Effector memory CD4-positive, alpha-beta T cell (primary cell): Measurements from ENCODE around the gene PCDH9.

ENCODE experiments used
- DNase-seq, 3 donors: peaks; one replicate each; pipeline ENCODE4 v3.0.0-alpha.2; 2020
- H3K27ac ChIP-seq: 2 replicates; pipeline ENCODE4 v1.7.0; 2013; ENCODE audit warnings: mild to moderate bottlenecking, low read length, moderate library complexity; ENCODE audit not compliant: insufficient read depth, poor library complexity, severe bottlenecking
- H3K27me3 ChIP-seq: replicated peaks from 2 replicates; pipeline ENCODE4 v1.7.0; 2013; ENCODE audit warnings: mild to moderate bottlenecking, low read length; ENCODE audit not compliant: insufficient read depth, control insufficient read depth, poor library complexity, severe bottlenecking
- H3K36me3 ChIP-seq: 2 replicates; pipeline ENCODE4 v1.7.0; 2013; ENCODE audit warnings: mild to moderate bottlenecking, low read length, moderate library complexity; ENCODE audit not compliant: control insufficient read depth, insufficient read depth
- H3K4me1 ChIP-seq: 2 replicates; pipeline ENCODE4 v1.7.0; 2013; ENCODE audit warnings: low read length, mild to moderate bottlenecking; ENCODE audit not compliant: control insufficient read depth, insufficient read depth, poor library complexity, severe bottlenecking
- H3K4me3 ChIP-seq: 2 replicates; pipeline ENCODE4 v1.7.0; 2013; ENCODE audit warnings: low read length, low read depth, mild to moderate bottlenecking; ENCODE audit not compliant: insufficient read depth, poor library complexity, severe bottlenecking
- H3K9me3 ChIP-seq: 2 replicates; pipeline ENCODE4 v1.7.0; 2013; ENCODE audit warnings: mild to moderate bottlenecking, low read length, moderate library complexity; ENCODE audit not compliant: control insufficient read depth

The PCDH9 gene

DNA sequence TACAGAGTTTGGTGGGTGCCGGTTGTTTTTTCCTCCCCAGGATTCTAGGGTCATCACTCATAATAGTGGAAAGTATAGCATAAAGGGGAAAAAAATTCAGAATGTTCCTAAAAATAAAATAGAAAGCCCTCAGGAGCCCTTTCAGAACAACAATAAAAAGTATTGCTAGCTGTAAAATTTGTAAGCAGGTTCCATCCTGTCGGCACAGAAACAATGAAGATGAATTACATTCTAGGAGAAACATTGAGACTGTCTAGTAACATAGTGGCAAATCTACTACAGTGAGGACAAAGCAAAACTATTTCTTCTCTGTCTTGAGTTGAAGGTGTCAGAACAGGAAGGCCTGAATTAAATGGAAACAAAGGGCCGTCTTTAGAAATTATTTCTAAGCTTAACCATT is 870.7 kb downstream of the PCDH9 start:
- Histone ChIP-seq H3K27ac (no peak overlapping the region), H3K4me1 (no peaks in the 10 kb centered on the region), H3K36me3 (no peaks in the 10 kb centered on the region), H3K9me3 (no peaks in the 10 kb centered on the region), H3K27me3 (no peaks in the 10 kb centered on the region), H3K4me3 (no peak overlapping the region)
- DNase-seq = no peak

DNA sequence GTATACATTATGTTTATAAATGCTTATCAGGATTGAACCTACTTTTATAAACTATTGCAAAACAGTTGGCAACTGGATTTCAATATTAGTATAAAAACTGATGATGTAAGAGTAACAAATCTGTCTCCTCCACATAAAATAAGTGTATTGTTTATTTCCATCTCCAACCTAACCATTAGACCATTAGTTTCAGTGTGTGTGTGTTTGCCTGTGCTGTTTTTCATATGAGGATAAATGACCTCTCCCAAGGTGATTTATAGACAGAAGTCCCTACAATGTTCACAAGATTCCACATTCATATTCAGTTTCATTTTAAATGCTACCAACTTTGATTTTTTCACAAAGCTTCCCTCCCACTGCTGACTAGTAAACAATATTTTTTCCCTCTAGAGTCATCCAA is 871.6 kb downstream of the PCDH9 start:
- H3K27ac ChIP-seq = no peak overlapping the region
- H3K4me1 ChIP-seq = no peaks in the 10 kb centered on the region
- no peaks in the 10 kb centered on the region for H3K9me3 ChIP-seq
- H3K36me3 ChIP-seq = no peaks in the 10 kb centered on the region
- no peak overlapping the region for H3K4me3 ChIP-seq
- no peak for DNase-seq
- no peaks in the 10 kb centered on the region for H3K27me3 ChIP-seq

DNA sequence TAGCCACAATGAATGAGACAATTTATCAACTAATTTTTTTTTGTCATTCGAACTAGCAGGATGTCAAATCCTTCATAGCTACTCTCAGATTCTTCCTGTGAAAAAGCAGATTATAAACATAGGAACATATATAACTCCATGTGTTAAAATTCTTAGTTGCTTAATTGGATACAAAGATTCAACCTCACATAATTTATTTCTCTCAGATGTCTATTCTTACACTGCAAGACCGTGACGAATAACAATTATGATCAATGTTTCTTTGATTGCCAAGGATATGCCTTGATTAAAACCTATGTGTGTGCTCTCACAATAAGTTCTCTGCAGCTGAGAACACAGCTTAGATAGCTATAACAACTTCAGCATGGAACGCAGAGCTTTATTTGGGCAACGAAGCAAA is 872.7 kb downstream of the PCDH9 start:
- Histone ChIP-seq H3K9me3 (no peaks in the 10 kb centered on the region), H3K27ac (no peak overlapping the region), H3K36me3 (no peaks in the 10 kb centered on the region), H3K4me3 (no peak overlapping the region), H3K4me1 (no peaks in the 10 kb centered on the region), H3K27me3 (no peaks in the 10 kb centered on the region)
- DNase-seq = no peak

DNA sequence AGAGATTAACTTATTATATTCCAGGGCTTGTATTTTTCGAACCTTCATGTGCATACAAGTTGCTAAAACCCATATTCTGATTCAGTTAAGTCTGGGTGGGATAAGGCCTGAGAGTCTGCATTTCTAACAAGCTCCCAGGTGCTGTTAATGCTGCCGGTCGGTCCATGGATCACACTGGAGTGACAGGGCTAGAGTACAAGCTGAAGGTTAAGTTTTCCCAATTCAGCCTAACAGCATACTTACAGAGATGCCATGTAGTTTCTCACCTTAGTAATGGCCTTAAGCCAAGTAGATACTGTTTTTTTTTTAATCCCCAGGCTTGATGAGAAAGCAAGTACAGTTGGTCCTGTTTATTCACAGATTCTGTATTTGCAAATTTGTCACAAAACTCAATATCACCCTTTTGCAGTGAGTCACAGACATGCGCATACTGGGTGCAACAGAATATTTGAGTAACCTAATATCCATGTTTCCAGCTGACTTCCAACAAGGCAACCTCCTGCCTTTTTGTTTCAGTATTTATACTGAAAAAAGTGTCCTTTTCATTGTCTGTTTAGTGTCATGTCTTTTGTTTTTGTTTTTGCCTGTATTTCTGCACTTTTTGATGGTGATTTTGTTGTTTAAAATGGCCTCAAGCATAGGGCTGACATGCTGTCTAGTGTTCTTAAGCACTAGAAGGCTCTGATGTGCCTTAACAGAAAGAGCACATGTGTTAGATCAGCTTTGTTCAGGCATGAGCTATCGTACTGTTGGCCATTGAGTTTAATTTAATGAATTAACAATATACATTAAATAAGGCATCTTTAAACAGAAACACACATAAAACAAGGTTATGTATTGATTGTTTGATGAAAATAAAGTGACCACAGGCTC is 875.0 kb downstream of the PCDH9 start:
- DNase-seq = no peak
- H3K4me1 ChIP-seq = no peaks in the 10 kb centered on the region
- no peaks in the 10 kb centered on the region for H3K27me3 ChIP-seq
- H3K27ac ChIP-seq = no peak overlapping the region
- no peaks in the 10 kb centered on the region for H3K36me3 ChIP-seq
- H3K9me3 ChIP-seq = no peaks in the 10 kb centered on the region
- H3K4me3 ChIP-seq = no peak overlapping the region

DNA sequence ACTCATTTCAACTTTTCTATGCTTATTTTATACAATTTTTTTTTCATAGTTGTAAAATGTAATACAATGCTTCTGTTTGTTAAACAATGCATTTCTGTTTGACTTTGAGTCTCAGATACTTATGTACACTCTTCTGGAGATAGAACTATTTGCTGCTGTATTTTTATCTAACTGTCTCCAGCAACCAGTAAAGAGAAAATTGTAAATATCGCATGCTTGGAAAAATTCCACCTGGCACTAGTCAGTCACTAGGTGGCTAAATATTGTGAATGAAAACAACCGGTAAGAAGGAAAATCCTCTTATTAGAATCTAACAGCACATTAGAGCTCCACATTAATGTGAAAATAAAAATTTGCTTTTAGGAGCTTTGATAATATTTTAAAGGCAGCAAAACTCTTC is 876.5 kb downstream of the PCDH9 start:
- Histone ChIP-seq H3K36me3 (no peaks in the 10 kb centered on the region), H3K4me3 (no peak overlapping the region), H3K27me3 (no peaks in the 10 kb centered on the region), H3K9me3 (no peaks in the 10 kb centered on the region), H3K27ac (no peak overlapping the region), H3K4me1 (no peaks in the 10 kb centered on the region)
- DNase-seq = no peak

DNA sequence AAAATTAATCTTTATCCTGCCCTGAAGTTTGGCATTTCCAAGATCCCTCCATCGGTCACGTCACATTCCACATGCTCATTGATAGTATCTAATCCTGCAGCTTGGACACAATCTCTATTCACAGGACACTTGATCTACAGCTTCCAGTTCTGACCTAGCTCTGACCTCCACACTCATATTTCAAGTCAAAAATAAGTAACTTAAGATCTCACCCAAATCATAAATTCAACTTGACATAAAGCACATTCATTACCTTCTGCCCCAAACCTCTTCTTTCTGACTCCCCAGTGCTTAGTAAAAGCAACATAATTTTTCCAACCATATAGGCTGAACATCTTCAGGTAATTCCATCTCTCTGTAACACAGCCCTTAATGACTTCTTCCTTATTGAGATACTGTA is 880.2 kb downstream of the PCDH9 start:
- Histone ChIP-seq H3K36me3 (no peaks in the 10 kb centered on the region), H3K27ac (no peak overlapping the region), H3K27me3 (no peaks in the 10 kb centered on the region), H3K4me1 (no peaks in the 10 kb centered on the region), H3K9me3 (no peaks in the 10 kb centered on the region), H3K4me3 (no peak overlapping the region)
- DNase-seq = no peak

DNA sequence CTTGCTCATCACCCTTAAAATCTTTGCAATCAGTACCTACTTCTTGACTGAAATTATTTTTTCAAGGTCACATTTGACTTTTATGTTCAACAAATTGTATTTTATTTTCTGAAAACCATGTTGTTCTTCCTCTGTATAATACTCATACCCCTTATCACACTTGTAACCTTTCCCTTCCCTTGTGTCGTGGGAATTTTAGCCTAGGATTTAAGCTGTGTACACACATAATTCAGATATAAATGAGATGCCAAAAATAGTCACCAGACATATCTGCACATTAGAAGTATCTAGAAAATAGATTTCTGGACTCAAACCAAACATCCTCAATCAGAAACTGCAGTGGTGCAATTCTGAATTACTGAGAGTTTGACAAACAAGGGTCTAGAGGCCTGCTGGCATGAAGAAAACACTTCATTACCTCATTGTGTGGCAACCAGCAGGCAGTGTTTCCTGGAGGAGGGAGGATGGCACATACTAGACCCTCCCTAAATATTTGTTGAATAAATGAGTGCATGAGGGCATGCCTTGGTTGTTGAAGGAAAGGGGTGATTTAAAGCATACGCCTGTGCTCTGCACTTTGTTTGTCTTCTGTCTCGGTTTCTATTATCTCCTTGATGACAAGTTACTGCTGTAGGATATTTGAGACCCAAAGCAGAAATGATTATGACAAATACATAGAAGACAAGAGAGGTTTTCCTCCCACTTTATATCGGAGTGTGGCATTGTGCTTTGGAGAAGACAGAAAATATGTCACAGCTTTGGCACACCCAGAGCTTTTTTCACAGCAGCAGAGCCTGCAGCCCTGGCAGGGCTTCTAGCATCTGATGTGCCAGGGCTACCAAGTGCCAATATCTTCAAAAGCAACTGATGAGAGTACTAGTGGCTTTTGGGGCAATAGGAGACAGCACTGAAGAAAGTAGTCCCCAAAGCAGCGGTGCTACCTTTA is 881.1 kb downstream of the PCDH9 start:
- no peak for DNase-seq
- Histone ChIP-seq H3K4me1 (no peaks in the 10 kb centered on the region), H3K4me3 (no peak overlapping the region), H3K27me3 (no peaks in the 10 kb centered on the region), H3K27ac (no peak overlapping the region), H3K9me3 (no peaks in the 10 kb centered on the region), H3K36me3 (no peaks in the 10 kb centered on the region)

DNA sequence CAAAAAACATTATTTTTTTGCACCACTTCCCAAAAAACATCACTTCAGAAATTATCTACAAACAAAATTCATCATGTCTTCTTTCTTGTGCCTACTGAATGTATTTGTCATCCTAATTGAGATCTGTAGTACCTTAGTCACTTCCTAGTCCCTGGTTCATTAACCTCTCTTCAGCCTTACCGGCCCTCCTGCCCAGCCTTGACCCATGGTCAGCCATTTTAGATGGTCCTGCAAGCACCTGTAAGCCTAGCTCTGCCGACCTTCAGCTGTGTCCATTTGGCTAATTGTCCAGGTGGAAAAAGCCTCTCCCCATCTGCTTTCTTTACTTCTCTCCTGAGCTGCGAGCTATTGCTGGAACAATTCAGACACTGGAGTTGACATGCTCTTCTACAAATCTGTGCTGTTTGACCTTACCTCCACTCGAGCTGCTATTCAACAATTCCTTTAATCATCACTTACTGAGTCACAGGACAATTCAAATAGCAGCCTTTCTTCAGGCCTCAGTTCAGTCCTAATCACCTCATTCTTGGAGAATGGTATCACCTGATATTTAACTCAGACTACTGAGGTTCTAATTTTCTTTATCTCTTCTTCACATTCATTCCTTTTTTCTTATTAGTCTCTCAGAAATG is 882.5 kb downstream of the PCDH9 start:
- DNase-seq = no peak
- no peaks in the 10 kb centered on the region for H3K4me1 ChIP-seq
- no peak overlapping the region for H3K27ac ChIP-seq
- H3K4me3 ChIP-seq = no peak overlapping the region
- H3K36me3 ChIP-seq = no peaks in the 10 kb centered on the region
- H3K9me3 ChIP-seq = no peaks in the 10 kb centered on the region
- H3K27me3 ChIP-seq = no peaks in the 10 kb centered on the region

DNA sequence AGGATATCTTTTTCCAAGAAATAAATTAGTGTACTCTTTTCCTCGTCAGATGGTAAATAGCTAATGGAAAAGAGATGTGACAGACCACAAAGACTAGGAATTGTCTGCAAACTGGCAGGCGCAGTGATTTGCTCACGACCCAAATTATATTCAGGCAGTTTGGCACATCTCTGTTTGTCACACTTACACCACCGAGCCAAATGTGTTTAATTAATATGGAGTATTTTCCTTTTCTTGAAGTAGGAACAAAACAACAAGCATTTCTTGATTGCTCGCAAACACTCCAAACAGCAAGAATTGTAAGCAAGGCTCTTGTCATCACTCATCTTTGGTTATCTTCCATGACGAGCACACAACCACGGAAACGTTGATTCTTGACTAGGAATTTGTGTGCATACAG is 884.2 kb downstream of the PCDH9 start:
- Histone ChIP-seq H3K36me3 (no peaks in the 10 kb centered on the region), H3K4me3 (no peak overlapping the region), H3K27me3 (no peaks in the 10 kb centered on the region), H3K9me3 (no peaks in the 10 kb centered on the region), H3K4me1 (no peaks in the 10 kb centered on the region), H3K27ac (no peak overlapping the region)
- no peak for DNase-seq

DNA sequence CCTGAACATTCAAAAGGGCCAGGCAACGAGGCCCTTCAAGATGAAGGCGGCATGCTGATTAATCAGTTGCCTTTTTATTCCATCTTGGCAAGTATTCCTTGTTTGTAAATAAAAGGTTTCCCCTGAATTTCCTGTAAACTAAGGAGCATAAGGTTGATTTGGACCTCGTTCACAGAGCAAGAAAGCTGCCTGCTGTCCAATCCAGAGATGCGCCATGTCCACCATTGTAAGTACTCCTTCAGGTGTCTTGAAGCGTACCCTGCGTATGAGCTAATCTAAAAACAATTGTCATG is 884.7 kb downstream of the PCDH9 start:
- H3K27ac ChIP-seq = no peak overlapping the region
- H3K9me3 ChIP-seq = no peaks in the 10 kb centered on the region
- no peaks in the 10 kb centered on the region for H3K4me1 ChIP-seq
- H3K4me3 ChIP-seq = no peak overlapping the region
- no peaks in the 10 kb centered on the region for H3K36me3 ChIP-seq
- H3K27me3 ChIP-seq = no peaks in the 10 kb centered on the region
- no peak for DNase-seq
